Measurements from ENCODE around the gene CNTN4. TPM values are rescaled to one million over a fixed set of nuclear protein-coding genes. Genes with fewer than 3 reads are reported as not detected.

CNTN4 gene
- total and polyA plus RNA-seq, 2 donors (not counting 3 experiments of a cell fraction or from before 2014, with no cell fraction given): not detected

DNA sequence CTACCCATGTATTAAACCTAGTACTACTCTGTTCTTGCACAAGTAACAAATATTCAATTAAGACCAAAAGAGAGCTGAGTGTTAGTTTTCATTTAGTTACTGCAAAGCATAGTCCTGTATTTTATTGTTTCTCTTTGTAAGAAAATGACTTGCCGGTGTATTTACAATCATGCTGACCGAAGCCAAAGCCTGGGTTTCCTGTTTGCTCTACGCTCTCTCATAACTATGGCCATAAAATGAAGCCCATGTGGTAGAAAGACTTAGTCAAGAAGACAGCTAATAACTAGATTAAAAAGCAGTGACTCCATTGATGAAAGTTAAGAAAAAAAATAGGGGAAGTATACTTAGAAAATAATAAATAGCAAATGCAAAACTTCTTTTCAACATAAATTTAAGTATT, 479.9 kb downstream of the CNTN4 start:
- no peak overlapping the region for H3K9ac ChIP-seq (replicated peaks; ENCODE audit: extremely low read depth, insufficient read depth, low read length)
- no peak overlapping the region for H2AFZ ChIP-seq (ENCODE audit: low read depth, low read length)
- no peak overlapping the region for H3K27ac ChIP-seq (ENCODE audit: insufficient read depth, low read depth, low read length)
- no peak for FAIRE-seq
- no peak overlapping the region for H3K4me2 ChIP-seq (ENCODE audit: insufficient read depth, low read length)
- no peaks in the 10 kb centered on the region for H3K36me3 ChIP-seq (ENCODE audit: control insufficient read depth in 2 of 2, extremely low read depth in 1 of 2, insufficient read depth in 2 of 2, low read length in 2 of 2)
- no peaks in the 10 kb centered on the region for H3K79me2 ChIP-seq (ENCODE audit: control insufficient read depth, insufficient read depth, low read length)
- CTCF ChIA-PET: no interaction called here
- no peaks in the 10 kb centered on the region for H3K4me1 ChIP-seq (ENCODE audit: control insufficient read depth, extremely low read depth, insufficient read depth, low read length)
- BruUV-seq (replicated peaks): no TSS peak
- H4K20me1 ChIP-seq (replicated peaks; ENCODE audit: control insufficient read depth, extremely low read depth, insufficient read depth, low read length): no peaks in the 10 kb centered on the region
- no peak overlapping the region for H3K4me3 ChIP-seq (replicated peaks in 1 of 3; ENCODE audit: insufficient read depth in 1 of 3, low read depth in 1 of 3, low read length in 3 of 3)
- intact Hi-C loops (cut with micrococcal nuclease): no loop called here
- TF ChIP-seq CTCF (IDR thresholded peaks at IDR 0.05; ENCODE audit: extremely low read depth in 1 of 2, insufficient read depth in 1 of 2, low read depth in 1 of 2, low read length in 2 of 2) (no peak), EZH2 (IDR thresholded peaks at IDR 0.05; ENCODE audit: borderline replicate concordance, low read depth, low read length, severe bottlenecking) (no peak)
- DNase-seq (ENCODE audit: low read depth, low spot score): no peak
- POLR2A ChIA-PET: no interaction called here
- H3K9me1 ChIP-seq (replicated peaks; ENCODE audit: control insufficient read depth, extremely low read depth, insufficient read depth, low read length): no peaks in the 10 kb centered on the region
- dilution Hi-C loops (cut with MboI; ENCODE audit: extremely low pct_ligation_motif_present, low sequenced_read_pairs): no loop called here
- H3K27me3 ChIP-seq (ENCODE audit: control insufficient read depth in 2 of 2, insufficient read depth in 2 of 2, low read length in 2 of 2): no peaks in the 10 kb centered on the region
- H3K9me3 ChIP-seq (replicated peaks; ENCODE audit: control insufficient read depth, insufficient read depth, low read length): peaks cover 4% of the 10 kb centered on the region

DNA sequence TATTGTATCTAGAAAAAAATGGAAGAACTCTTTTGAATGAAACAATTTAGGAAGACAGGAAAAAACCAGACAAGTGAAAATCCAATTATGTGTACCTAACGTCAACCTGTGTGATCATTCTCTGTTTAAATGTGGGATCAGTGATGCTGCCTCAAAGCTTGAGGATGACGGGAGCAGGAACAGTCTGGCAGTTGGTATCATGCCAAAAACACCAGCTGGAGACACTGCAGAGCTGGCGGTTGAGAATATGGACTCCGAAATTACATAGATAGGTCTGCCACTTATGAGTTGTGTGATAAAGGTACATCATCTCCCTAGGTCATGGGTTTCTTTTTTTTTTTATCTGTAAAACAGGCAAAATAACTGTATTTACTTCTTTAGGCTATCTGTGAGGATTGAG, 480.5 kb downstream of the CNTN4 start:
- Histone ChIP-seq H3K9me1 (replicated peaks; ENCODE audit: control insufficient read depth, extremely low read depth, insufficient read depth, low read length) (no peaks in the 10 kb centered on the region), H3K4me3 (replicated peaks in 1 of 3; ENCODE audit: insufficient read depth in 1 of 3, low read depth in 1 of 3, low read length in 3 of 3) (no peak overlapping the region), H2AFZ (ENCODE audit: low read depth, low read length) (no peak overlapping the region), H3K9me3 (replicated peaks; ENCODE audit: control insufficient read depth, insufficient read depth, low read length) (peaks cover 2% of the 10 kb centered on the region), H3K79me2 (ENCODE audit: control insufficient read depth, insufficient read depth, low read length) (no peaks in the 10 kb centered on the region), H3K4me1 (ENCODE audit: control insufficient read depth, extremely low read depth, insufficient read depth, low read length) (no peaks in the 10 kb centered on the region), H4K20me1 (replicated peaks; ENCODE audit: control insufficient read depth, extremely low read depth, insufficient read depth, low read length) (no peaks in the 10 kb centered on the region), H3K27me3 (ENCODE audit: control insufficient read depth in 2 of 2, insufficient read depth in 2 of 2, low read length in 2 of 2) (no peaks in the 10 kb centered on the region), H3K9ac (replicated peaks; ENCODE audit: extremely low read depth, insufficient read depth, low read length) (no peak overlapping the region), H3K4me2 (ENCODE audit: insufficient read depth, low read length) (no peak overlapping the region), H3K27ac (ENCODE audit: insufficient read depth, low read depth, low read length) (no peak overlapping the region), H3K36me3 (ENCODE audit: control insufficient read depth in 2 of 2, extremely low read depth in 1 of 2, insufficient read depth in 2 of 2, low read length in 2 of 2) (no peaks in the 10 kb centered on the region)
- BruUV-seq (replicated peaks): no TSS peak
- ChIA-PET CTCF (no interaction called here), POLR2A (no interaction called here)
- no peak for TF ChIP-seq POLR2A (IDR thresholded peaks at IDR 0.05; ENCODE audit: low read depth, low read length)
- TF ChIP-seq FOS (IDR thresholded peaks at IDR 0.05; ENCODE audit: borderline replicate concordance, insufficient read depth, low read length): no peak
- TF ChIP-seq MAX (IDR thresholded peaks at IDR 0.05; ENCODE audit: insufficient read depth, insufficient read length): no peak
- no peak for TF ChIP-seq EZH2 (IDR thresholded peaks at IDR 0.05; ENCODE audit: borderline replicate concordance, low read depth, low read length, severe bottlenecking)
- TF ChIP-seq JUN (IDR thresholded peaks at IDR 0.05; ENCODE audit: borderline replicate concordance, insufficient read depth, insufficient read length, low read depth): no peak
- no peak for TF ChIP-seq GATA2 (IDR thresholded peaks at IDR 0.05; ENCODE audit: insufficient read depth, insufficient read length, low read depth, low read length)
- no peak for TF ChIP-seq POLR2AphosphoS5 (IDR thresholded peaks at IDR 0.05; ENCODE audit: insufficient read depth, low read depth, low read length)
- no peak for TF ChIP-seq CTCF (IDR thresholded peaks at IDR 0.05; ENCODE audit: extremely low read depth in 1 of 2, insufficient read depth in 1 of 2, low read depth in 1 of 2, low read length in 2 of 2)
- no peak for TF ChIP-seq MYC (IDR thresholded peaks at IDR 0.05; ENCODE audit: low read depth, low read length)
- DNase-seq (ENCODE audit: low read depth, low spot score): no peak
- no peak for FAIRE-seq
- dilution Hi-C loops (cut with MboI; ENCODE audit: extremely low pct_ligation_motif_present, low sequenced_read_pairs): no loop called here
- intact Hi-C loops (cut with micrococcal nuclease): no loop called here

Data from endothelial cell of umbilical vein (primary cell).